Thoracic aorta (tissue), 2 donors: Measurements from ENCODE around the gene MUSTN1. TPM values are rescaled to one million over a fixed set of nuclear protein-coding genes. Genes with fewer than 3 reads are reported as not detected.
A peak's percentile ranks its signal among the peaks of the same experiment; 100 is the strongest.

Source experiments
- ATAC-seq: fragments of 150-250 bp; one replicate; pipeline ENCODE4 v1.8.0; 2017; ENCODE audit warnings: low read depth; ENCODE audit not compliant: insufficient number of reproducible peaks, low FRiP score
- DNase-seq: peaks from one replicate; pipeline ENCODE4 v3.0.0-alpha.2; 2020; ENCODE audit warnings: low spot score
- H3K27ac ChIP-seq, 2 donors: fragments of 200-600 bp; sonication (generic); 1 replicate in 1 of 2; 2 replicates in 1 of 2; pipeline ENCODE4 v1.5.1; 2016; ENCODE audit warnings: mild to moderate bottlenecking in 2 of 2, moderate library complexity in 2 of 2
- H3K27me3 ChIP-seq: fragments of 200-600 bp; sonication (generic); replicated peaks from 2 replicates; pipeline ENCODE4 v1.6.0; 2016; ENCODE audit warnings: mild to moderate bottlenecking; ENCODE audit not compliant: insufficient read depth
- H3K36me3 ChIP-seq: fragments of 200-600 bp; sonication (generic); one replicate; pipeline ENCODE4 v1.5.1; 2016
- H3K4me1 ChIP-seq, 2 donors: fragments of 200-600 bp; sonication (generic); 1 replicate in 1 of 2; 2 replicates in 1 of 2; pipeline versions ENCODE4 v1.5.1 to v1.6.0; 2016; ENCODE audit warnings: low read depth in 2 of 2, mild to moderate bottlenecking in 1 of 2; ENCODE audit not compliant: control insufficient read depth in 1 of 2
- H3K4me3 ChIP-seq: fragments of 200-600 bp; sonication (generic); 2 replicates; pipeline ENCODE4 v1.5.1; 2016; ENCODE audit warnings: mild to moderate bottlenecking
- H3K9me3 ChIP-seq: fragments of 200-600 bp; sonication (generic); 2 replicates; pipeline ENCODE4 v1.5.1; 2016
- total RNA-seq, 2 donors: library from RNA; depleted of rRNA; stranded (reverse); fragments of >200 nt; gene quantifications; one replicate each; pipeline versions ENCODE4 v1.1.0 to v1.2.3, GENCODE V29; 2016
- TF ChIP-seq, protein P1 (sequence below): fragments of 200-600 bp; sonication (generic); IDR thresholded peaks from one replicate; pipeline ENCODE4 v1.5.1; 2019; ENCODE audit warnings: antibody characterized with exemption

MUSTN1 gene
- total RNA-seq: 10 to 100 TPM; 21.0 to 33.8 TPM

DNA sequence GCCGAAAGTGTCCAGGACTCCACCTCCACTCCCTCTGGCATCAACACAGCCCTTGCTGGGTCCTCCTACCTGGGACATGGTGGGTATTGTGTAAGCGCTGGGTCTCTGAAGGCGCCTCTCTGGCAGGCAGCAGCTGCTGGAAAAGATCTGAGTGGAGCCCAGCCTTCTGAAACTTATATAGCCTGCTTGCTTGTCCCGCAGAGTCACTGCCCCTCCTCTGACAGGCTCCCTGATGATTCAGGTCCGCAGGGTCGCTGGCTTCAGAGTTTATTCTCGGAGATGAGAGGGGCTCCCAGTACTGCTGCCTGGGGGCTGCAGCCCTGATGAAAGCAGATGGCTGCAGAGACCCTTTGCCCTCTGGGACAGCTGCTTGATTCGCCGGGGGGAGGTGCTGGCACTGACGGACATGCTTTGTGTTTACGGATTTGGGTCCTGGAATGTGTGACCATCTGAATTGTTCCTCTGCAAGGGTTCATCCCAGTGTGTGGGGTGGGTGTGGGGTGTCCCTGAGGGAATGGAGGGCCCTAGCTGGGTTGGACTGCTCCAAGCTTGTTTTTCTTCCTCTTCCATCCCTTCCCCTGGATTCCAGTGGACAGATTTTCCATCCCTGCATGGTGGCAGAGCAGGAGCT is at the start of gene MUSTN1:
TSS of gene MUSTN1 (minus strand) at position 149 of the 631 bp plus-strand sequence. CDS start at position 78, 71 bp downstream.
- TF ChIP-seq, protein P1, sequence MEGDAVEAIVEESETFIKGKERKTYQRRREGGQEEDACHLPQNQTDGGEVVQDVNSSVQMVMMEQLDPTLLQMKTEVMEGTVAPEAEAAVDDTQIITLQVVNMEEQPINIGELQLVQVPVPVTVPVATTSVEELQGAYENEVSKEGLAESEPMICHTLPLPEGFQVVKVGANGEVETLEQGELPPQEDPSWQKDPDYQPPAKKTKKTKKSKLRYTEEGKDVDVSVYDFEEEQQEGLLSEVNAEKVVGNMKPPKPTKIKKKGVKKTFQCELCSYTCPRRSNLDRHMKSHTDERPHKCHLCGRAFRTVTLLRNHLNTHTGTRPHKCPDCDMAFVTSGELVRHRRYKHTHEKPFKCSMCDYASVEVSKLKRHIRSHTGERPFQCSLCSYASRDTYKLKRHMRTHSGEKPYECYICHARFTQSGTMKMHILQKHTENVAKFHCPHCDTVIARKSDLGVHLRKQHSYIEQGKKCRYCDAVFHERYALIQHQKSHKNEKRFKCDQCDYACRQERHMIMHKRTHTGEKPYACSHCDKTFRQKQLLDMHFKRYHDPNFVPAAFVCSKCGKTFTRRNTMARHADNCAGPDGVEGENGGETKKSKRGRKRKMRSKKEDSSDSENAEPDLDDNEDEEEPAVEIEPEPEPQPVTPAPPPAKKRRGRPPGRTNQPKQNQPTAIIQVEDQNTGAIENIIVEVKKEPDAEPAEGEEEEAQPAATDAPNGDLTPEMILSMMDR: no peak
- H3K36me3 ChIP-seq: peaks cover 6% of the 10 kb centered on the region
- ATAC-seq: no peak

DNA sequence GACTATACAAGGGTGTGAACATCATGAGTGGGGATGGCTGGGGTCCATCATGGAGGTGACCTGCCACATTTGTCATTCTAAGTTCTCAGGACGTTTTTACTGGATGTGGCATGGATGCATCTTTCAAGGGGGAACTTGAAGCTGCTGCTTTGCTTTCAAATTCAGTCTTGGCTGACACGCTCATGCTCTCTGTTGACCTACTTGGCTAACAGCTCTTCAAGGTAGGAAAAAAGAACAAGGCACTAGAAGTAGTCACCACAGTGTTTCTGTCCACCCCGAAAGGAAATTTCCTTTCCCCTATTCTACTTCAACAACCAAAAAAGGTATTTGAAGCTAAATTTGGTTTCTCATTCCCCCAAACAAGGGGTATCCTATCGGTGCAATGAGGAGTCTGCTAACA is 47.6 kb upstream of the MUSTN1 start:
- no peak for DNase-seq
- no peak overlapping the region for H3K27ac ChIP-seq
- H3K36me3 ChIP-seq: peaks cover 11% of the 10 kb centered on the region
- H3K4me3 ChIP-seq: no peak overlapping the region
- ATAC-seq: no peak
- no peaks in the 10 kb centered on the region for H3K9me3 ChIP-seq
- no peaks in the 10 kb centered on the region for H3K27me3 ChIP-seq
- TF ChIP-seq, protein P1: no peak
- peaks cover 0 to 14% of the 10 kb centered on the region in 2 donors for H3K4me1 ChIP-seq

More for the DNA sequence above, at the start of gene MUSTN1:
- no peaks in the 10 kb centered on the region for H3K27me3 ChIP-seq
- H3K4me1 ChIP-seq: peaks cover 35 to 76% of the 10 kb centered on the region in 2 donors
- DNase-seq: no peak
- peak within 1 kb of the TSS; percentile 69 to 73 for H3K27ac ChIP-seq
- H3K4me3 ChIP-seq: peak within 1 kb of the TSS; percentile 55
- H3K9me3 ChIP-seq: no peaks in the 10 kb centered on the region

DNA sequence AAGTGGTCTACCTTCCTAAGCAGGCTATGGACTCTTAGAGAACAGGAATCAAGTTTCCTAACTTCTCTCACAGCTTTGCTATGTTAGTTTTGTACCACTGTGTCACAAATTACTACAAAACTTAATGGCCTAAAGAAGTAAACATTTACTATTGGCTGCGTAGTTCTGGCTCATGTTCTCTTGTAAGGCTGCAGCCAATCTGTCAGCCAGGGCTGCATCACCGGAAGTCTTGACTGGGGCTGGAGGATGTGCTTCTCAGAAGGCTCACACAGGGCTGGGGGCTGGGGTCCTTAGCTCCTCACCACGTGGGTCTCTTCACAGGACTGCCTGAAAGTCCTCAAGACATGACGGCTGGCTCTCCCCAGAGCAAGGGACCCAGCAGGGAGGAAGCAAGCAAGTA is 47.1 kb upstream of the MUSTN1 start:
- no peak for DNase-seq
- H3K36me3 ChIP-seq: peaks cover 15% of the 10 kb centered on the region
- no peak for ATAC-seq

DNA sequence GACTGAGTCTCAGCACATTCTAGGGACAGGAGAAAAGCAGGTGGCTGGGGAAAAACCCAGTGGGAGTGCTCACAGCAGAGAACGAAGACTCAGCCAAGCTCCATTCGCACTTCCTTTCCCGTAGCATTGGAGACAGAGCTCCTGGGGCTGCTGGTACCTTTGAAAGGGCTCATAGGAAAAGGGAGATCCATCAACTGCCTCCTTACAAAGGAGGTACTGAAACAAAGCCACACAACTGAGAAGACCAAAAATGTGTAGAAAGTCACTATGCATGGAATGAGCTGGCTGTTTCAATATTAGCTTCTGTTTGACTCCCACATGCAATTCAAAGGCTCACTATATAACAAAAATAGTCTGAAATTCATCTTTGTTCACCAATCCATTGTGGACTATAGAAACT is 45.7 kb upstream of the MUSTN1 start:
- Histone ChIP-seq H3K4me3 (no peak overlapping the region), H3K27ac (no peak overlapping the region), H3K9me3 (no peaks in the 10 kb centered on the region), H3K4me1 (peaks cover 0 to 3% of the 10 kb centered on the region in 2 donors), H3K27me3 (no peaks in the 10 kb centered on the region), H3K36me3 (peaks cover 15% of the 10 kb centered on the region)
- no peak for DNase-seq
- TF ChIP-seq, protein P1: no peak
- no peak for ATAC-seq

More for the DNA sequence above, 47.1 kb upstream of the MUSTN1 start:
- no peak overlapping the region for H3K4me3 ChIP-seq
- H3K4me1 ChIP-seq: peaks cover 0 to 9% of the 10 kb centered on the region in 2 donors
- no peaks in the 10 kb centered on the region for H3K27me3 ChIP-seq
- no peak overlapping the region for H3K27ac ChIP-seq
- TF ChIP-seq, protein P1: no peak
- H3K9me3 ChIP-seq: no peaks in the 10 kb centered on the region

DNA sequence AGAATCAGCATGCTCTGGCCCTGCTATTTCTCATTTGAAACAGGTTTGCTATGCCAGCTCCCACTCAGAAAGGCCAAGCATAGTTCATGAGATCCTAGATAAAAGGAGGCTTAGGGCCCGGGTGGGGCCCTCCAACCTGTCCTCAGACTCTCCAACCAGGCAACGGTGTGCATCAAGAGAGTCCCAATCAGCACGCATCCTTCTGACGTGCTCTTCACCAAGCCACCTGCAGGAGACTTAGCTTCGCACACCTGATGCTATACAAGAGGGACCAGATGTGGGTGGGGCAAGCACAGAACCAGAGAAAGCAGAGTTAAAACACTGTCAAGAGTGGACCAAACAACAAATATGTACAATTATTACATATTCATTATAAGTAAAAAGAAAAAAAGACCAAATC is 45.2 kb upstream of the MUSTN1 start:
- Histone ChIP-seq H3K9me3 (no peaks in the 10 kb centered on the region), H3K4me3 (no peak overlapping the region), H3K4me1 (peaks cover 0 to 8% of the 10 kb centered on the region in 2 donors), H3K36me3 (peaks cover 15% of the 10 kb centered on the region), H3K27me3 (no peaks in the 10 kb centered on the region), H3K27ac (no peak overlapping the region)
- ATAC-seq: no peak
- no peak for DNase-seq
- TF ChIP-seq, protein P1: no peak
